Prostate gland (tissue), 2 donors: ENCODE data around the gene TOB1. TPM values are rescaled to one million over a fixed set of nuclear protein-coding genes. Genes with fewer than 3 reads are reported as not detected.

Experiments
- DNase-seq: peaks from one replicate; pipeline ENCODE4 v3.0.0-alpha.2; 2019; ENCODE audit warnings: low spot score
- H3K27ac ChIP-seq, 2 donors: fragments of 200-600 bp; sonication (generic); 2 replicates each; pipeline ENCODE4 v1.5.1; 2017 to 2019
- H3K27me3 ChIP-seq: fragments of 200-600 bp; sonication (generic); replicated peaks from 2 replicates; pipeline ENCODE4 v1.5.1; 2019; ENCODE audit not compliant: insufficient read depth
- H3K36me3 ChIP-seq, 2 donors: fragments of 200-600 bp; sonication (generic); 1 replicate in 1 of 2; 2 replicates in 1 of 2; pipeline versions ENCODE4 v1.5.1 to v1.8.1; 2017 to 2019
- H3K4me1 ChIP-seq: fragments of 200-600 bp; sonication (generic); replicated peaks from 2 replicates; pipeline ENCODE4 v1.5.1; 2019
- H3K4me3 ChIP-seq, 2 donors: fragments of 200-600 bp; sonication (generic); 2 replicates each; pipeline ENCODE4 v1.5.1; 2017 to 2019
- H3K9me3 ChIP-seq: fragments of 200-600 bp; sonication (generic); 2 replicates; pipeline ENCODE4 v1.5.1; 2017
- CTCF ChIP-seq, 4 experiments: fragments of 200-600 bp in 2 of 4; fragments of 450-650 bp in 2 of 4; sonication (generic) in 2 of 4; IDR thresholded peaks; 1 replicate in 3 of 4; 2 replicates in 1 of 4; pipeline ENCODE4 v1.5.1; 2016 to 2019; ENCODE audit warnings: antibody characterized with exemption in 4 of 4, mild to moderate bottlenecking in 2 of 4, moderate library complexity in 2 of 4
- POLR2A ChIP-seq: fragments of 450-650 bp; IDR thresholded peaks from one replicate; pipeline ENCODE4 v1.6.1; 2016; ENCODE audit warnings: antibody characterized with exemption, mild to moderate bottlenecking
- POLR2AphosphoS5 ChIP-seq: sonication (generic); formaldehyde crosslinking; IDR thresholded peaks from one replicate; pipeline ENCODE4 v1.6.1; 2017; ENCODE audit warnings: antibody characterized with exemption
- whole genome bisulfite sequencing: methylation state at CpG from one replicate; pipeline ENCODE4 v1.1.5; 2018; 5-methylcytosine and 5-hydroxymethylcytosine counted together
- intact Hi-C: fragments of 100-400 bp; cut with DNase I; formaldehyde crosslinking; loops from one replicate; pipeline ENCODE4 v1.14.2; 2022
- total RNA-seq, 2 donors: library from RNA; depleted of rRNA; stranded (reverse); fragments of >200 nt; gene quantifications; one replicate each; pipeline ENCODE4 v1.1.0, GENCODE V29; 2016

TOB1 gene
- total RNA-seq, 2 donors from 2014 or later = 37.1 to 64.7 TPM

- H3K9me3 ChIP-seq = no peaks in the 10 kb centered on the region
- intact Hi-C loops = loop anchor here (2.0 to 5.0 kb wide), 2 partner anchors 58 to 358 kb away; no protein-coding TSS in a partner anchor
- no peaks in the 10 kb centered on the region for H3K4me1 ChIP-seq
- H3K27me3 ChIP-seq = no peaks in the 10 kb centered on the region
- no peak overlapping the region for H3K4me3 ChIP-seq
- no peak for DNase-seq
- no peak overlapping the region for H3K27ac ChIP-seq
- WGBS = 93% methylated on average over 27 of the region's 29 CpGs
- no peak for TF ChIP-seq POLR2A
- no peak for TF ChIP-seq CTCF (IDR thresholded peaks at IDR 0.05)
- no peak for TF ChIP-seq POLR2AphosphoS5
- no peaks in the 10 kb centered on the region for H3K36me3 ChIP-seq
Measured at GRCh38 chr17:50840311-50840851, 25.8 kb downstream of the TOB1 start.

GRCh38 chr17:50839591-50840310 is 26.4 kb downstream of the TOB1 start:
- Histone ChIP-seq H3K4me1 (no peaks in the 10 kb centered on the region), H3K27me3 (no peaks in the 10 kb centered on the region), H3K27ac (no peak overlapping the region), H3K4me3 (no peak overlapping the region), H3K9me3 (no peaks in the 10 kb centered on the region), H3K36me3 (no peaks in the 10 kb centered on the region)
- DNase-seq = no peak
- no peak for TF ChIP-seq POLR2AphosphoS5
- TF ChIP-seq CTCF (IDR thresholded peaks at IDR 0.05) = no peak
- TF ChIP-seq POLR2A = no peak
- 94% methylated on average over 29 of the region's 29 CpGs for WGBS
- intact Hi-C loops = loop anchor here (2.0 to 5.0 kb wide), 3 partner anchors 57 to 357 kb away; partner anchors contain the start of gene SPATA20

DNA sequence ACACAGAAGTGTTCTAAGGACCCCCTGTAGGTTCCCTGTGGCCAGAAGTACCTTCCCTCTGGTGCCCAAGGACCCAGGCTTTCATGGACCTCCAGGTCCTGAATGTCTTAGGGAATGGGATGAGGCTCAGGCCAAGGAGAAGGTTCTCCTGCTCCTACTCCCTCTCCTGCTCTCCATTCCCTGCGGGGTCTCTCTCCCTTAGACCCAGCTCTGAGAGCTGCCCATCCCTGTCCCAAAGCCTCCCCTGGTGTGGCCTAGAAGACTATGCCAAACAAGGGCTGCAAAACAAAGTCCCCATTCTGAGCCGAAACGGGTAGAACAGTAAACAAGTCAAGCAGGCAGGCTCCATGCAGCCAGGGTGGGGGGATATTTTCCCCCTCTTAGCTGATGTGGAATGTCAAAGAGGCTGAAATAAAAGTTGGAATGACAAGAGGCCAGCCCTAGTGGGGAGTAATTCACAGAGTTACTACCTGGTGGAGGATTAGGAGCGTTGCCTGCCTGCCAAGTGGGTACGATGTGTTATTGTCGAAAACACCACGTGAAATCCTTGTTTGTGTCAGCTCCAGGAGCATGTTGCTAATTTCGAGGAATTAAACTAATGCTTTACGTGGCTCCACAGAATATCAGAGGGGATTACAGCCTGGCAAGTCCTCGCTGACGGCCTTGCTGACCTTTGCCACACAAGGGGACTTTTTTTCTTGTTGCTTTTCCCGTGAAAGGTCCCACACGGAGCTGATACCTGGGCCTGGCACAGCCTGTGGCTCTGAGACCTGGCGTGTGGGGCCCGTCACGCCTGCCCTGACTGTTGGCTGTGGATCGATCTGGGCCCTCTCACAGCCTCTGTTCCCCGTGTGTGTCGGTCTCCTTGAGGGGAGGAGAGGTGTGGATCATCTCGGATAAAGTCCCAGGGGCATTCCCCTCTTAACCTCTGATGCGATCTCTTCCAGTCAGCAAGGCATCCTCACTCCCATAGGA is 27.9 kb downstream of the TOB1 start:
- Histone ChIP-seq H3K36me3 (no peaks in the 10 kb centered on the region), H3K27me3 (no peaks in the 10 kb centered on the region), H3K9me3 (no peaks in the 10 kb centered on the region), H3K4me3 (no peak overlapping the region), H3K27ac (no peak overlapping the region), H3K4me1 (no peaks in the 10 kb centered on the region)
- 71% methylated on average over 21 of the region's 21 CpGs for WGBS
- no peak for DNase-seq
- intact Hi-C loops = loop anchor here (2.0 kb wide), 1 partner anchor 291 kb away; the partner anchor contains the start of gene SPATA20
- TF ChIP-seq POLR2AphosphoS5 (no peak), CTCF (IDR thresholded peaks at IDR 0.05) (no peak), POLR2A (no peak)

DNA sequence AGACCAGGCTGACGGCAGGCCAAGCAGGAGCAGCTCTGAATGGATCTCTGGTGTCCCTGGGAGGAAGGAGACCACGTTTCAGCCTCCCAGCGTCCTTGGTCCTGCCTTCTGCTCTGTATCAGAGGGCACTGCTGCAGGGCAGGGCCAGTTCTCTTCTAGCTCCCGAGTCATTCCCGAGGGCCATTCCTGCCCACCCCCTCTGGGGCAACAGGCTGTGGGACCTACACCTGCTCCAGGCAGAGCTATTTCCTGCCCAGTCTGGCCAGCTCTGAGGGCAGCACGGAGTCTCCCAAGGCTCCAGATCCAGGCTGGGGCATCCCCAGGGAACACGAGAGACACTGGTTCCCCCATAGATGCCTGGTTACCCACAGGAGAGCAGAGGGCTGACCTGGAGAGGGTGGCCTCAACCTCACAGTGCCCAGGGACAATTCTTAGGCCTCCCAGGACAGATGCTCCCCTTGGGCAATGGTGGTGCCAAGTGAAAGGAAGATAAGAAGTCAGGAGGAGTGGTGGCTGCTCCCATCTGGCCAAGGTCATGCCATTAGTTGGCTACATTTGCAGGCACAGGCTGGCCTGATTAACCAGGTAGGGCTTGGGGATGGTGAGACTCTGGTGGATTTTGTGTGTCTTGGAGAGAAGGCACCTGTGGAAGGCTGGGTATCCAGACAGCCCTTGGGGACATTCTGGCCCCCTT is 28.7 kb downstream of the TOB1 start:
- Histone ChIP-seq H3K27ac (no peak overlapping the region), H3K9me3 (no peaks in the 10 kb centered on the region), H3K27me3 (no peaks in the 10 kb centered on the region), H3K36me3 (no peaks in the 10 kb centered on the region), H3K4me3 (no peak overlapping the region), H3K4me1 (no peaks in the 10 kb centered on the region)
- TF ChIP-seq POLR2A (no peak), POLR2AphosphoS5 (no peak), CTCF (IDR thresholded peaks at IDR 0.05) (no peak)
- DNase-seq = no peak
- intact Hi-C loops = no loop called here
- WGBS = 96% methylated on average over 7 of the region's 7 CpGs
